CD4-positive, alpha-beta T cell (primary cell): ENCODE results near the gene MTERF4. TPM values are rescaled to one million over a fixed set of nuclear protein-coding genes. Genes with fewer than 3 reads are reported as not detected.

ENCODE experiments used
- ATAC-seq: fragments of 200-7000 bp; cut with Tn5 transposase; one replicate; pipeline ENCODE4 v1.10.0; 2022; ENCODE audit warnings: mild to moderate bottlenecking; ENCODE audit not compliant: poor library complexity
- CTCF ChIA-PET: fragments of 350-600 bp; sonication (Branson Sonifier 250); formaldehyde crosslinking; loops from one replicate; lab custom pipeline; 2021; ENCODE audit warnings: antibody characterized with exemption, inconsistent platforms; lab: Charles Lee
- POLR2A ChIA-PET: fragments of 350-600 bp; sonication (Branson Sonifier 250); formaldehyde crosslinking; loops from one replicate; lab custom pipeline; 2021; ENCODE audit warnings: antibody characterized with exemption, inconsistent platforms; lab: Charles Lee
- DNase-seq, 14 experiments: peaks; one replicate each; pipeline ENCODE4 v3.0.0-alpha.2; 2013 to 2020; ENCODE audit warnings: mixed read lengths in 2 of 14
- H3K27ac ChIP-seq, 2 donors: one replicate each; pipeline versions ENCODE4 v1.5.1 to v1.7.0; 2013; ENCODE audit warnings: low read length in 2 of 2, low read depth in 1 of 2, mild to moderate bottlenecking in 1 of 2
- H3K27me3 ChIP-seq, 2 experiments: 1 replicate in 1 of 2; 2 replicates in 1 of 2; pipeline versions ENCODE4 v1.6.1 to v1.7.0; 2013; ENCODE audit warnings: low read length in 2 of 2, control low read depth in 1 of 2, mild to moderate bottlenecking in 1 of 2, moderate library complexity in 1 of 2; ENCODE audit not compliant: insufficient read depth in 2 of 2, control insufficient read depth in 1 of 2
- H3K36me3 ChIP-seq: one replicate; pipeline ENCODE4 v1.6.1; 2013; ENCODE audit warnings: low read length, control low read depth; ENCODE audit not compliant: insufficient read depth
- H3K4me1 ChIP-seq: one replicate; pipeline ENCODE4 v1.6.1; 2013; ENCODE audit warnings: low read length, control low read depth; ENCODE audit not compliant: insufficient read depth
- H3K4me3 ChIP-seq: one replicate; pipeline ENCODE4 v1.5.1; 2013; ENCODE audit warnings: mild to moderate bottlenecking, low read length, moderate library complexity
- H3K9me3 ChIP-seq, 2 experiments: 1 replicate in 1 of 2; 2 replicates in 1 of 2; pipeline versions ENCODE4 v1.6.1 to v1.7.0; 2013; ENCODE audit warnings: low read length in 2 of 2, mild to moderate bottlenecking in 2 of 2, control low read depth in 1 of 2, moderate library complexity in 1 of 2; ENCODE audit not compliant: control insufficient read depth in 1 of 2, insufficient read depth in 1 of 2
- H3K27ac Mint-ChIP-seq: one replicate; pipeline ENCODE4 v1.8.0; 2020; ENCODE audit warnings: mixed read lengths
- H3K27me3 Mint-ChIP-seq: one replicate; pipeline ENCODE4 v1.8.0; 2021; ENCODE audit warnings: mixed read lengths
- H3K36me3 Mint-ChIP-seq: one replicate; pipeline ENCODE4 v1.8.0; 2021; ENCODE audit warnings: low read depth, mixed read lengths
- H3K4me1 Mint-ChIP-seq: one replicate; pipeline ENCODE4 v1.8.0; 2021; ENCODE audit warnings: low read depth, mixed read lengths
- H3K4me3 Mint-ChIP-seq: one replicate; pipeline ENCODE4 v1.8.0; 2020; ENCODE audit warnings: mild to moderate bottlenecking, mixed read lengths
- H3K9me3 Mint-ChIP-seq: one replicate; pipeline ENCODE4 v1.8.0; 2020; ENCODE audit warnings: mixed read lengths
- intact Hi-C, 2 experiments: fragments of 100-400 bp; cut with DNase I in 1 of 2; cut with micrococcal nuclease in 1 of 2; formaldehyde crosslinking; loops; one replicate each; pipeline versions ENCODE4 v1.15.1 to v1.9.0; 2023 to 2025; cut with DNase I, micrococcal nuclease
- total RNA-seq, 174 experiments: library from RNA in 2 of 174; stranded (reverse) in 2 of 174; gene quantifications; one replicate each; pipeline ENCODE4 v1.2.3 and lab custom pipeline; 2021 to 2026
- TF ChIP-seq, protein P1 (sequence below): fragments of 200-600 bp; IDR thresholded peaks from one replicate; pipeline ENCODE4 v1.8.0; 2022; ENCODE audit warnings: antibody characterized with exemption, mild to moderate bottlenecking

Gene MTERF4
- total RNA-seq, 2 experiments from 2014 or later: 84.0 to 87.5 TPM

DNA sequence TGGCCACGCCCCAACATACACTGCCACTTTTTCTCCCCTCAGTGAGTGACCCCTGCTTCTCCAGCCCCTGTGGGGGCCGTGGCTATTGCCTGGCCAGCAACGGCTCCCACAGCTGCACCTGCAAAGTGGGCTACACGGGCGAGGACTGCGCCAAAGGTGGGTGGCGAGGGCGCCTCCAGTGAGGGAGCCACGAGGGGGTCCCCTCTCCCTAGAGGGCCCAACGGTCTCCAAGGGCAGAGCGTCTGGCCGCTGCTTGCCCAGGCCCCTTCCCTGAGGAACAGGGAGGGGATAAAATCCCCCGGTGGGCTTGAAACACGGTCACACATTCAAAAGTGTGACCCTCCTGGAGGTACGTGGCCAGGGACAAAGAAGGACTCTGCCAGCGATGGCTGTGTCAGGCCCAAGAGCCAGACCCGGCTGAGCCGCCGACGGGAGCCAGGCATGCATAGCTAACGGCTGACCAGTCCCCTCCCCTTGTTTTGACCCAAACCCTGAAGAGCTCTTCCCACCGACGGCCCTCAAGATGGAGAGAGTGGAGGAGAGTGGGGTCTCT lies 37.2 kb downstream of the MTERF4 start:
- ATAC-seq (no peak), DNase-seq (no peak)
- Mint-ChIP-seq H3K9me3 (no peaks in the 10 kb centered on the region), H3K27ac (no peak overlapping the region), H3K27me3 (no peaks in the 10 kb centered on the region), H3K4me1 (no peaks in the 10 kb centered on the region), H3K4me3 (no peak overlapping the region), H3K36me3 (no peaks in the 10 kb centered on the region)
- POLR2A ChIA-PET: no interaction called here
- Histone ChIP-seq H3K27ac (no peak overlapping the region), H3K4me3 (no peak overlapping the region), H3K27me3 (no peaks in the 10 kb centered on the region), H3K36me3 (no peaks in the 10 kb centered on the region), H3K9me3 (no peaks in the 10 kb centered on the region), H3K4me1 (peaks cover 15% of the 10 kb centered on the region)
- TF ChIP-seq, protein P1, sequence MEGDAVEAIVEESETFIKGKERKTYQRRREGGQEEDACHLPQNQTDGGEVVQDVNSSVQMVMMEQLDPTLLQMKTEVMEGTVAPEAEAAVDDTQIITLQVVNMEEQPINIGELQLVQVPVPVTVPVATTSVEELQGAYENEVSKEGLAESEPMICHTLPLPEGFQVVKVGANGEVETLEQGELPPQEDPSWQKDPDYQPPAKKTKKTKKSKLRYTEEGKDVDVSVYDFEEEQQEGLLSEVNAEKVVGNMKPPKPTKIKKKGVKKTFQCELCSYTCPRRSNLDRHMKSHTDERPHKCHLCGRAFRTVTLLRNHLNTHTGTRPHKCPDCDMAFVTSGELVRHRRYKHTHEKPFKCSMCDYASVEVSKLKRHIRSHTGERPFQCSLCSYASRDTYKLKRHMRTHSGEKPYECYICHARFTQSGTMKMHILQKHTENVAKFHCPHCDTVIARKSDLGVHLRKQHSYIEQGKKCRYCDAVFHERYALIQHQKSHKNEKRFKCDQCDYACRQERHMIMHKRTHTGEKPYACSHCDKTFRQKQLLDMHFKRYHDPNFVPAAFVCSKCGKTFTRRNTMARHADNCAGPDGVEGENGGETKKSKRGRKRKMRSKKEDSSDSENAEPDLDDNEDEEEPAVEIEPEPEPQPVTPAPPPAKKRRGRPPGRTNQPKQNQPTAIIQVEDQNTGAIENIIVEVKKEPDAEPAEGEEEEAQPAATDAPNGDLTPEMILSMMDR: no peak
- intact Hi-C loops: no loop called here
- CTCF ChIA-PET: no interaction called here

DNA sequence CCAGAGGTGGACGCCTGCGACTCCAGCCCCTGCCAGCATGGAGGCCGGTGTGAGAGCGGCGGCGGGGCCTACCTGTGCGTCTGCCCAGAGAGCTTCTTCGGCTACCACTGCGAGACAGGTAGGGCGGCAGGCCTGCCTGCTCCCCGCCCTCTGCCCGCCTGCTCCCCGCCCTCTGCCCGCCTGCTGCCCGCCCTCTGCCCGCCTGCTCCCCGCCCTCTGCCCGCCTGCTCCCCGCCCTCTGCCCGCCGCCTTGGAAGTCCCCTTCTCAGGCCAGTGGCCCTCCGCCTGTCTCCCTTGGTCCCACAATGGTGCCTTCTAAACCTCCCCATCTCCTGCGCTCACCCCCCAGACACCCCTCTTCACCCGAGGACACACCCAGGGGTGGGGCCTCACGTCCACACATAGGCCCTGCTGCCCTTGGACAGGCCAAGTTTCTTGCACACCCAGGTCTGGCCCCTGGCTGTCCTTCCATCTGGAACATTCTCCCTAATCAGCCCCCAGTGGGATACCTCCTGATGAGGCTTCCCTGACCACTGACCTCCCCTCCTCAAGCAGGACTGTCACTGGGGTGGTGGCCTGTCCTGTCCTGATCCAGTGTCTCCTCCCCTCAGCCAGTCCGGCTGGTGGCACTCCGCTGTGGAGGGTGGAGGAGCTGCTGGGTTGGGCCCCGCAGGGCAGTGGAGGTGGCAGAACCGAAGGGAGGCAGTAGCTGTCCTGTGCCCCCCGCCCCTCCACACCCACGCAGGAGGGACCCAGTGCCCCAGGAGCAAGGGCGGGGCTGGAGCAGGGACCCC lies 37.9 kb downstream of the MTERF4 start:
- intact Hi-C loops: no loop called here
- peak; percentile 83 for ATAC-seq
- H3K36me3 Mint-ChIP-seq: no peaks in the 10 kb centered on the region
- no peaks in the 10 kb centered on the region for H3K36me3 ChIP-seq
- H3K9me3 Mint-ChIP-seq: no peaks in the 10 kb centered on the region
- H3K27ac Mint-ChIP-seq: no peak overlapping the region
- CTCF ChIA-PET: interaction anchor here (1.5 kb wide), 1 partner anchor 81 kb away, joined by 3 read pairs; no protein-coding TSS in a partner anchor
- peak; percentile 24 to 65 (median 46) for DNase-seq
- no peaks in the 10 kb centered on the region for H3K4me1 Mint-ChIP-seq
- no peaks in the 10 kb centered on the region for H3K27me3 ChIP-seq
- H3K4me1 ChIP-seq: peaks cover 15% of the 10 kb centered on the region
- POLR2A ChIA-PET: interaction anchor here (0.6 kb wide), 1 partner anchor 41 kb away, joined by 3 read pairs; no protein-coding TSS in a partner anchor
- peak overlapping the region; percentile 30 for H3K4me3 Mint-ChIP-seq
- no peak overlapping the region for H3K4me3 ChIP-seq
- H3K27ac ChIP-seq: no peak overlapping the region
- TF ChIP-seq, protein P1: no peak
- H3K27me3 Mint-ChIP-seq: no peaks in the 10 kb centered on the region
- no peaks in the 10 kb centered on the region for H3K9me3 ChIP-seq

DNA sequence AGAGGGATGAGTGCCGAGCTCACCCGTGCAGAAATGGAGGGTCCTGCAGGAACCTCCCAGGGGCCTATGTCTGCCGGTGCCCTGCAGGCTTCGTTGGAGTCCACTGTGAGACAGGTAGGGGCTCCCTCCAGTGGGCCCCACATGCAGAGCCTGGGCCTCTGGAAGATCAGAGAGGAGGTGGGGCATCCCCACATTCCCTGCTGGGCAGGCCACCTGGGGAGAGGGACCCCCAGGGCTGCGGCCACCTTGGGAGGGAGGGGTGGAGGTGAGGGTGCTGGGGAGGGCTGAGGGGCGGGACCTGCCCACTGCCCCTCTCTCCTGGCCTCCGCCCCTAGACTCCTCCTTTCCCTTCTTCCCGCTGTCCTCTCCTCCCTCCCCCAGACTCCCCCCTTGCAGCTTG lies 38.5 kb downstream of the MTERF4 start:
- Histone ChIP-seq H3K9me3 (no peaks in the 10 kb centered on the region), H3K36me3 (no peaks in the 10 kb centered on the region), H3K4me1 (peaks cover 15% of the 10 kb centered on the region), H3K27me3 (no peaks in the 10 kb centered on the region), H3K27ac (no peak overlapping the region), H3K4me3 (no peak overlapping the region)
- Mint-ChIP-seq H3K36me3 (no peaks in the 10 kb centered on the region), H3K9me3 (no peaks in the 10 kb centered on the region), H3K4me3 (peak overlapping the region; percentile 30), H3K4me1 (no peaks in the 10 kb centered on the region), H3K27ac (no peak overlapping the region), H3K27me3 (no peaks in the 10 kb centered on the region)
- TF ChIP-seq, protein P1: no peak
- DNase-seq (peak in 1 of 14 experiments; percentile 30), ATAC-seq (peak; percentile 19)
- intact Hi-C loops: no loop called here
- ChIA-PET CTCF (interaction anchor here (1.5 kb wide), 1 partner anchor 80 kb away, joined by 3 read pairs; no protein-coding TSS in a partner anchor), POLR2A (interaction anchor here (0.6 kb wide), 1 partner anchor 41 kb away, joined by 3 read pairs; no protein-coding TSS in a partner anchor)
